ENCODE results near the gene GNG12.

The GNG12 gene

GRCh38 chr1:67722292-67722944 is 110.8 kb downstream of the GNG12 start (continued):
- TF ChIP-seq TSHZ2 (CRISPR knock-in tag; IDR thresholded peaks at IDR 0.05), result no peak

GRCh38 chr1:67721650-67722291 is 111.5 kb downstream of the GNG12 start:
- TF ChIP-seq ISL1 (CRISPR knock-in tag; IDR thresholded peaks at IDR 0.05) (no peak), CREB5 (CRISPR knock-in tag; IDR thresholded peaks at IDR 0.05; ENCODE audit: low read depth) (no peak), ARNTL (CRISPR knock-in tag; IDR thresholded peaks at IDR 0.05; ENCODE audit: borderline replicate concordance, low read depth) (no peak), ZNF8 (CRISPR knock-in tag; IDR thresholded peaks at IDR 0.05) (no peak), ESRRG (CRISPR knock-in tag; IDR thresholded peaks at IDR 0.05) (no peak), ZFP3 (CRISPR knock-in tag; IDR thresholded peaks at IDR 0.05) (no peak), TCF4 (CRISPR knock-in tag; IDR thresholded peaks at IDR 0.05; ENCODE audit: borderline replicate concordance) (no peak), PPARA (CRISPR knock-in tag; IDR thresholded peaks at IDR 0.05; ENCODE audit: borderline replicate concordance) (no peak), TSHZ2 (CRISPR knock-in tag; IDR thresholded peaks at IDR 0.05) (no peak), BACH2 (CRISPR knock-in tag; IDR thresholded peaks at IDR 0.05; ENCODE audit: borderline replicate concordance) (no peak), ZNF565 (CRISPR knock-in tag; conservative IDR thresholded peaks at IDR 0.05; ENCODE audit: low read depth) (no peak), SNAI2 (CRISPR knock-in tag; IDR thresholded peaks at IDR 0.05) (no peak), RARB (CRISPR knock-in tag; IDR thresholded peaks at IDR 0.05) (no peak), POU6F1 (CRISPR knock-in tag; IDR thresholded peaks at IDR 0.05; ENCODE audit: borderline replicate concordance, low read depth) (no peak), ZFP30 (CRISPR knock-in tag; IDR thresholded peaks at IDR 0.05) (no peak), CSDC2 (CRISPR knock-in tag; IDR thresholded peaks at IDR 0.05) (no peak), ZNF70 (CRISPR knock-in tag; IDR thresholded peaks at IDR 0.05) (no peak), OSR1 (CRISPR knock-in tag; IDR thresholded peaks at IDR 0.05) (no peak)
- no peak for ATAC-seq

GRCh38 chr1:67721112-67721511 is 112.2 kb downstream of the GNG12 start:
- no peak for ATAC-seq
- no peak for TF ChIP-seq CSDC2 (CRISPR knock-in tag; IDR thresholded peaks at IDR 0.05)
- TF ChIP-seq ZNF565 (CRISPR knock-in tag; conservative IDR thresholded peaks at IDR 0.05; ENCODE audit: low read depth), result no peak
- no peak for TF ChIP-seq CSRNP3 (CRISPR knock-in tag; IDR thresholded peaks at IDR 0.05)
